ENCODE results near the gene RAD51B. TPM values are rescaled to one million over a fixed set of nuclear protein-coding genes. Genes with fewer than 3 reads are reported as not detected.

The RAD51B gene
- total and polyA plus RNA-seq, 2 donors (not counting 1 experiment from before 2014, with no cell fraction given) = 4.6 to 16.3 TPM

DNA sequence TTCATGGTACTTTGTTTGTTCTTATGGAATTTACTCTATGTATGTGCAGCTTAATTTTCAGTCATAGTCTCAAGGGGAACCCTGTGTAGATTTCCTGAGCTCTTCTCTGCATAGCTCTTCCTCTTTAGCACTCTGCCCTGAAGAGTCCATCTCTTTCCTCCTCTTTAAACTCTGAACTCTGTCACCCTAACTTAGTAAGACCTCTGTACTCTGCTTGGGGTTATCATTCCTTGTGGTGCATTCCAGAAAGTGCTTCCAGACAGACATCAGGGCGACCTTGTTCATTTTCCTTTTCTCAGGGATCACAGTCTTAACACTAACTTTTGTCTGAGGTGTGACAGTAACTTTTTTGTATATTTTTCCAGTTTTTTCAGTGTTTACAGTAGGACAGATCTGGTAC is 179.3 kb downstream of the RAD51B start:
- Histone ChIP-seq H3K4me3 (replicated peaks in 1 of 4; ENCODE audit: control extremely low read depth in 1 of 4, insufficient read depth in 1 of 4, low read depth in 3 of 4, low read length in 4 of 4) (no peak overlapping the region), H3K9ac (ENCODE audit: insufficient read depth, low read length) (no peak overlapping the region), H3K27ac (ENCODE audit: insufficient read depth, low read length) (no peak overlapping the region), H3K36me3 (ENCODE audit: control insufficient read depth, insufficient read depth, low read length) (no peaks in the 10 kb centered on the region), H4K20me1 (ENCODE audit: control insufficient read depth, extremely low read depth, insufficient read depth, low read length) (no peaks in the 10 kb centered on the region), H3K79me2 (ENCODE audit: control insufficient read depth, insufficient read depth, low read length) (no peaks in the 10 kb centered on the region), H3K4me2 (ENCODE audit: extremely low read depth, insufficient read depth, low read length) (no peak overlapping the region), H3K4me1 (ENCODE audit: control insufficient read depth, extremely low read depth, insufficient read depth, low read length) (peaks cover 8% of the 10 kb centered on the region), H3K27me3 (ENCODE audit: control insufficient read depth, insufficient read depth, low read length) (no peaks in the 10 kb centered on the region), H2AFZ (ENCODE audit: low read length) (no peak overlapping the region), H3K9me3 (ENCODE audit: control insufficient read depth, insufficient read depth, low read depth, low read length) (no peaks in the 10 kb centered on the region)
- no peak for DNase-seq (ENCODE audit: low read depth in 2 of 2)
- TF ChIP-seq EZH2 (IDR thresholded peaks at IDR 0.05; ENCODE audit: low read length, missing control alignments) = no peak
- TF ChIP-seq, protein P1, sequence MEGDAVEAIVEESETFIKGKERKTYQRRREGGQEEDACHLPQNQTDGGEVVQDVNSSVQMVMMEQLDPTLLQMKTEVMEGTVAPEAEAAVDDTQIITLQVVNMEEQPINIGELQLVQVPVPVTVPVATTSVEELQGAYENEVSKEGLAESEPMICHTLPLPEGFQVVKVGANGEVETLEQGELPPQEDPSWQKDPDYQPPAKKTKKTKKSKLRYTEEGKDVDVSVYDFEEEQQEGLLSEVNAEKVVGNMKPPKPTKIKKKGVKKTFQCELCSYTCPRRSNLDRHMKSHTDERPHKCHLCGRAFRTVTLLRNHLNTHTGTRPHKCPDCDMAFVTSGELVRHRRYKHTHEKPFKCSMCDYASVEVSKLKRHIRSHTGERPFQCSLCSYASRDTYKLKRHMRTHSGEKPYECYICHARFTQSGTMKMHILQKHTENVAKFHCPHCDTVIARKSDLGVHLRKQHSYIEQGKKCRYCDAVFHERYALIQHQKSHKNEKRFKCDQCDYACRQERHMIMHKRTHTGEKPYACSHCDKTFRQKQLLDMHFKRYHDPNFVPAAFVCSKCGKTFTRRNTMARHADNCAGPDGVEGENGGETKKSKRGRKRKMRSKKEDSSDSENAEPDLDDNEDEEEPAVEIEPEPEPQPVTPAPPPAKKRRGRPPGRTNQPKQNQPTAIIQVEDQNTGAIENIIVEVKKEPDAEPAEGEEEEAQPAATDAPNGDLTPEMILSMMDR (conservative IDR thresholded peaks at IDR 0.05 in 1 of 2, IDR thresholded peaks at IDR 0.05 in 1 of 2; ENCODE audit: low read depth in 1 of 2, low read length in 2 of 2) = no peak

DNA sequence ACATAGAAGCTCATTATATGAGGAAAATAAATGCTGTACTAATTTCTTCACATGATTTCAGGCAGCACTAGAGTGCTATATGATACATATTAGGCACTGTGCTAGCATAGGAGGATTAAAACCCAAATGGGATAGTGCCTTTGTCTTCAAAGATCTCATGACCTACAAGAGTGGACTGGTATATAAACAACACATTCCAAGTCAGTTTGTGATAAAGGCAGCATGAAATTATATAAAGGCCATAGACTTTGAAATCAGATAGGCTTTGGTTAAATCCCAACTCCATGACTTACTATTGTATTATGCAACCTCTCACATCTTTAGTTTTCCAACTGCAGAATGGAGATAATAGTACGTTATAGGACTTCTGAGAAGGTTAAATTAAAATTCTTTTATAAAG is 179.7 kb downstream of the RAD51B start:
- no peak overlapping the region for H3K9ac ChIP-seq (ENCODE audit: insufficient read depth, low read length)
- peaks cover 8% of the 10 kb centered on the region for H3K4me1 ChIP-seq (ENCODE audit: control insufficient read depth, extremely low read depth, insufficient read depth, low read length)
- H3K4me3 ChIP-seq (replicated peaks in 1 of 4; ENCODE audit: control extremely low read depth in 1 of 4, insufficient read depth in 1 of 4, low read depth in 3 of 4, low read length in 4 of 4) = no peak overlapping the region
- no peaks in the 10 kb centered on the region for H3K36me3 ChIP-seq (ENCODE audit: control insufficient read depth, insufficient read depth, low read length)
- peak; percentile 57 to 83 for DNase-seq (ENCODE audit: low read depth in 2 of 2)
- no peaks in the 10 kb centered on the region for H4K20me1 ChIP-seq (ENCODE audit: control insufficient read depth, extremely low read depth, insufficient read depth, low read length)
- peak overlapping the region; percentile 75 for H3K4me2 ChIP-seq (ENCODE audit: extremely low read depth, insufficient read depth, low read length)
- TF ChIP-seq, protein P1 (conservative IDR thresholded peaks at IDR 0.05 in 1 of 2, IDR thresholded peaks at IDR 0.05 in 1 of 2; ENCODE audit: low read depth in 1 of 2, low read length in 2 of 2) = no peak
- TF ChIP-seq EZH2 (IDR thresholded peaks at IDR 0.05; ENCODE audit: low read length, missing control alignments) = no peak
- H3K9me3 ChIP-seq (ENCODE audit: control insufficient read depth, insufficient read depth, low read depth, low read length) = no peaks in the 10 kb centered on the region
- H2AFZ ChIP-seq (ENCODE audit: low read length) = no peak overlapping the region
- H3K27ac ChIP-seq (ENCODE audit: insufficient read depth, low read length) = no peak overlapping the region
- H3K79me2 ChIP-seq (ENCODE audit: control insufficient read depth, insufficient read depth, low read length) = no peaks in the 10 kb centered on the region
- no peaks in the 10 kb centered on the region for H3K27me3 ChIP-seq (ENCODE audit: control insufficient read depth, insufficient read depth, low read length)

- Histone ChIP-seq H3K4me3 (replicated peaks in 1 of 4; ENCODE audit: control extremely low read depth in 1 of 4, insufficient read depth in 1 of 4, low read depth in 3 of 4, low read length in 4 of 4) (peak overlapping the region in 3 of 4 experiments; percentile 12 to 45 (median 30)), H3K27me3 (ENCODE audit: control insufficient read depth, insufficient read depth, low read length) (no peaks in the 10 kb centered on the region), H3K9me3 (ENCODE audit: control insufficient read depth, insufficient read depth, low read depth, low read length) (no peaks in the 10 kb centered on the region), H3K9ac (ENCODE audit: insufficient read depth, low read length) (peak overlapping the region; percentile 18), H2AFZ (ENCODE audit: low read length) (no peak overlapping the region), H4K20me1 (ENCODE audit: control insufficient read depth, extremely low read depth, insufficient read depth, low read length) (no peaks in the 10 kb centered on the region), H3K36me3 (ENCODE audit: control insufficient read depth, insufficient read depth, low read length) (no peaks in the 10 kb centered on the region), H3K27ac (ENCODE audit: insufficient read depth, low read length) (peak overlapping the region; percentile 67), H3K79me2 (ENCODE audit: control insufficient read depth, insufficient read depth, low read length) (no peaks in the 10 kb centered on the region), H3K4me1 (ENCODE audit: control insufficient read depth, extremely low read depth, insufficient read depth, low read length) (peaks cover 8% of the 10 kb centered on the region), H3K4me2 (ENCODE audit: extremely low read depth, insufficient read depth, low read length) (peak overlapping the region; percentile 75)
- peak; percentile 84 to 96 for DNase-seq (ENCODE audit: low read depth in 2 of 2)
- no peak for TF ChIP-seq EZH2 (IDR thresholded peaks at IDR 0.05; ENCODE audit: low read length, missing control alignments)
- TF ChIP-seq, protein P1 (conservative IDR thresholded peaks at IDR 0.05 in 1 of 2, IDR thresholded peaks at IDR 0.05 in 1 of 2; ENCODE audit: low read depth in 1 of 2, low read length in 2 of 2) = no peak
Observed at GRCh38 chr14:67999705-68000384, 180.3 kb downstream of the RAD51B start.
